Measurements from ENCODE around the gene RASA4B. TPM values are rescaled to one million over a fixed set of nuclear protein-coding genes. Genes with fewer than 3 reads are reported as not detected.
"Not testable (repeated sequence)": the region's sequence is repeated elsewhere in the genome, so short reads cannot be mapped to it uniquely, and the experiment has no call there.

Gene RASA4B
- total RNA-seq, 4 donors from 2014 or later: 26.5 to 30.7 (median 28.4) TPM

DNA sequence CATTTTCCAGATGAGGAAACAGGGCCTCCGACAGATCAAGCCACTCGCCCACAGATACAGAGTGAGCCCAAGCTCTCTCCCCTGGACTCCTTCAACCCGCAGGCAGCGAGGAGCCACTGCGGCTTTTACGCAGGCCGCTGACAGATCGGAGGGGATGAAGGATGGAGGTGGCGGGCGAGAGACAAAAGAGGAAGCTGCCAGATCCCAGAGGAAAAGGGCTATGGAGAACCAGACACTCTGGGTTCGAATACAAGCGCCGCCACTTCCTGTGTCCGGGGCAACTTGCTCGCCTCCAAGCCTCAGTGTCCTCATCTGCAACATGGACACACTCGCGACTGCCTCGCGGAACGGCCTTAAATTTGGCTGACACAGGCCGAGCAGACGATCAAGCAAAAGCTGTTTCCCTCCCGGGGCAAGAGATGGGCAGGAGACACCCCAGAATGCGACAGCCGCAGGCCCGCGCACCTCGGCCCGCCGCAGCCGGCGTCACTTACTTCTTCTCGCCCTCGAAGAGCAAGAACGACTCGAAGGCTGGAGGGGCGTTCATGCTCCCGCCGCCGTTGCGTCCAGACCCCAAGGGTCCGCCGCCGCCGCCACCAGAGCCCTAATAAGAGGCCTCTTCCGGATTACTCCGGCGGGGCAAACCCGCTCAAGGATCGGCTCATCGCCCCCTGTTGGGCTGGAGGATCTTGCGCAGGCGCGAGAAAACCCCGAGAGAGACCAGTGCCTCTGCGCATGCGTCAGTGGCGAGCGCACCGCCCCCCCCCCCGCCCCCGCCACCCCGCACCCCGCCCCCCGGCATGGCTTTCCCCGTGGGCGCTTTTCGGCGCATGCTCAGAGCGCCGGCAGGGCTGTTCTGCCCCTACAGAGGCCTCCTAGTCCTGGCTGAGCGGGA is 39.0 kb downstream of the RASA4B start, which contains the start of gene POLR2J:
Gene POLR2J (minus strand): TSS at position 609 of the 895 bp plus-strand sequence. CDS start 62 bp downstream, at position 547.
- not testable (repeated sequence) for H3K27ac ChIP-seq, H3K4me1 ChIP-seq, H3K9me3 ChIP-seq, H3K27me3 ChIP-seq
- TF ChIP-seq, protein P1, sequence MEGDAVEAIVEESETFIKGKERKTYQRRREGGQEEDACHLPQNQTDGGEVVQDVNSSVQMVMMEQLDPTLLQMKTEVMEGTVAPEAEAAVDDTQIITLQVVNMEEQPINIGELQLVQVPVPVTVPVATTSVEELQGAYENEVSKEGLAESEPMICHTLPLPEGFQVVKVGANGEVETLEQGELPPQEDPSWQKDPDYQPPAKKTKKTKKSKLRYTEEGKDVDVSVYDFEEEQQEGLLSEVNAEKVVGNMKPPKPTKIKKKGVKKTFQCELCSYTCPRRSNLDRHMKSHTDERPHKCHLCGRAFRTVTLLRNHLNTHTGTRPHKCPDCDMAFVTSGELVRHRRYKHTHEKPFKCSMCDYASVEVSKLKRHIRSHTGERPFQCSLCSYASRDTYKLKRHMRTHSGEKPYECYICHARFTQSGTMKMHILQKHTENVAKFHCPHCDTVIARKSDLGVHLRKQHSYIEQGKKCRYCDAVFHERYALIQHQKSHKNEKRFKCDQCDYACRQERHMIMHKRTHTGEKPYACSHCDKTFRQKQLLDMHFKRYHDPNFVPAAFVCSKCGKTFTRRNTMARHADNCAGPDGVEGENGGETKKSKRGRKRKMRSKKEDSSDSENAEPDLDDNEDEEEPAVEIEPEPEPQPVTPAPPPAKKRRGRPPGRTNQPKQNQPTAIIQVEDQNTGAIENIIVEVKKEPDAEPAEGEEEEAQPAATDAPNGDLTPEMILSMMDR (IDR thresholded peaks at IDR 0.05): peak in 1 of 2 donors; percentile 68
- DNase-seq (ENCODE audit: low spot score in 2 of 2): peak; percentile 76 to 95
- 2% methylated on average over 7 of the region's 72 CpGs for whole genome bisulfite sequencing
- peak within 1 kb of the TSS; percentile 56 for H3K4me3 ChIP-seq
- peaks cover 15% of the 10 kb centered on the region for H3K36me3 ChIP-seq

DNA sequence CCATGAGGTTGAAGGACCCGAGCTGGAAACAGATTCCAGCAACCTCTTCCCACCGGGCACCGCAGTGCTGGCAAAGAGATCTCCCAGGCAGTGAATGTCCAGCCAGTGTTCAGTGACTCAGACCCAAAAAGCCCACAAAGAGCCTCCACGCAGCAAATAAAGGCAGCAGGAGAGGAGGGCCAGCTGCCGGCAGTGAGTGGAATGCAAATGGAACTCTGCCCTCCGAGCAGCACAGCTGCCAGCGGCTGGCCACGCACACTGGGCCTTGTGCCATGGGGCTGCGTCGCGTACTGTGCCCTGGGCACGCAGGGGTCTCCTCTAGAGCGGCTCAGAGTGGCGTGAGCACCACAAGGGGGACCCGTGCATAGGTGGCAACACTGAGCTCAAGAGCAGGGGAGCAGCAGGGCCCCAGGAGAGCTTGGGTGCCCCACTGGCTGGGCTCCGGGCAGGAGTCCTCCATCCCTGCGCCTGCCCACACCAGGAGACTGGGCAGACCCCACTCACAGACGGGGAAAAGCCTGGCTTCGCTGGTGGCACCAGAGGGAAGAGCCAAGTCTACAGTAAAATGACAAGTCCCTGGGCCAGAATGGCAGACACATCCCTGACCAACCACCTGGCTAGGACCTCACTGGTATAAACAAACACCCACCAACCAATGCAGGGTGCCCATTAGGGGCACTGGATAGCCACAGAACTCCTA is 42.7 kb downstream of the RASA4B start:
- not testable (repeated sequence) for H3K4me1 ChIP-seq, H3K4me3 ChIP-seq, H3K9me3 ChIP-seq, H3K27me3 ChIP-seq, H3K27ac ChIP-seq
- peak; percentile 17 to 24 for DNase-seq (ENCODE audit: low spot score in 2 of 2)
- WGBS: no CpG with 5 or more reads among the region's 19 CpGs
- peaks cover 46% of the 10 kb centered on the region for H3K36me3 ChIP-seq

DNA sequence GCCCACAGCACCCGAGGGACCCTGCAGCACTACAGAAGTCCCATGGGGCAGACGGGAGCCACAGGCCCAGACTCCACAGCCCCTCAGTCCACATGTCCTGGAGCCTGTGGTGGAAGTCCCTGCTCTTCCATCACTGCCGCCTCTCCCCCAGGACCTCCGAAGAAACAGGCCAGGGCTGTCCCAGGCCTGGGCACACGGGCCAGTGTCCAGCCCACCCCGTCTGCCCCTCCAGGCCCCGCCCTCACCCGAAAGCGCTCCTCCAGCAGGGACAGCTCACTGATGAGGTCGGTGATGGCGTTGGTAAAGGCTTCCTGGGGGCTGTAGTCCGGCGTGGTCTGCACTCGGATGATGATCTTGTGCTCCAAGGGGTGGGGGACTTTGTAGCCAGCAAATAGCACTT is 43.5 kb downstream of the RASA4B start:
- not testable (repeated sequence) for H3K27me3 ChIP-seq, H3K4me1 ChIP-seq, H3K9me3 ChIP-seq, H3K4me3 ChIP-seq, H3K27ac ChIP-seq
- H3K36me3 ChIP-seq: peaks cover 54% of the 10 kb centered on the region
- no CpG with 5 or more reads among the region's 14 CpGs for WGBS
- peak; percentile 33 to 50 for DNase-seq (ENCODE audit: low spot score in 2 of 2)

DNA sequence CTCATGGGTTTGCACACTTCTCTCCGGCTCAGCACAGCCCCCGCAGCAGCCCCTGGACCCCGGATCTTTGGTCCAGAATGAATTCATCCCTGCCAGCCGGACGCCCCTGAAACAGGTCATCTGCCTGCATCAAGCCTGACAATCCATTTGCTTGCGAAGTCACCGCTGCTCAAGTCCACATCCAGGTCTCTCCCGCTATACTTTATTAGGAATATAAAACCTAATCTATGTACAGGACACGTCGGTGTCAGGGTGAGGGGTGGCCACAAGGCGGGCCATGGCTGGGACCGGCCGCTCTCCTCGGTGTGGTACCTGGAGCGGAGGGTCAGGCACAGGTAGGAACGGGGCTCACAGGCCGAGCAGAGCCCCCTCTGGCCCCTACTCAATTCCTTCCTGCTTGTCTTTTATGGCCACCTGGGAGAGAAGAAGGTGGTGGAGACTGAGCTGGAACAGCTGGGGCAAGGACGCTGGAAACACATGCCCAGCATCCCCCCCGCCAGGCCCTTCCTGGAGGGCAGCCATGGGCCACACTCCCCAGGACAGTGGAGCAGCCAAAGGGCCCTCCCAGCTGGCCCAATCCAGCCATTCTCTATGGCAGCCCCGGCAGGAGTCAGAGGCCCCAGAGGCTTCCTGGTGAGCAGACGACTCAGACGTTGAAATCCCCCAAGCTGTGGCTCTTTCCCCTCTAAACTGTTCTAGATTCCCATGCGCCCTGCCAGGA is 44.1 kb downstream of the RASA4B start:
- H3K9me3 ChIP-seq: no peaks in the 10 kb centered on the region
- DNase-seq (ENCODE audit: low spot score in 2 of 2): peak; percentile 55 to 56
- no peaks in the 10 kb centered on the region for H3K27me3 ChIP-seq
- no peaks in the 10 kb centered on the region for H3K4me1 ChIP-seq
- no peak overlapping the region for H3K4me3 ChIP-seq
- peaks cover 60% of the 10 kb centered on the region for H3K36me3 ChIP-seq
- no peak overlapping the region for H3K27ac ChIP-seq
- TF ChIP-seq, protein P1 (IDR thresholded peaks at IDR 0.05): no peak
- TF ChIP-seq POLR2A (IDR thresholded peaks at IDR 0.05) (no peak), EP300 (IDR thresholded peaks at IDR 0.05) (no peak), POLR2AphosphoS5 (IDR thresholded peaks at IDR 0.05) (no peak)
- 86% methylated on average over 21 of the region's 23 CpGs for WGBS

DNA sequence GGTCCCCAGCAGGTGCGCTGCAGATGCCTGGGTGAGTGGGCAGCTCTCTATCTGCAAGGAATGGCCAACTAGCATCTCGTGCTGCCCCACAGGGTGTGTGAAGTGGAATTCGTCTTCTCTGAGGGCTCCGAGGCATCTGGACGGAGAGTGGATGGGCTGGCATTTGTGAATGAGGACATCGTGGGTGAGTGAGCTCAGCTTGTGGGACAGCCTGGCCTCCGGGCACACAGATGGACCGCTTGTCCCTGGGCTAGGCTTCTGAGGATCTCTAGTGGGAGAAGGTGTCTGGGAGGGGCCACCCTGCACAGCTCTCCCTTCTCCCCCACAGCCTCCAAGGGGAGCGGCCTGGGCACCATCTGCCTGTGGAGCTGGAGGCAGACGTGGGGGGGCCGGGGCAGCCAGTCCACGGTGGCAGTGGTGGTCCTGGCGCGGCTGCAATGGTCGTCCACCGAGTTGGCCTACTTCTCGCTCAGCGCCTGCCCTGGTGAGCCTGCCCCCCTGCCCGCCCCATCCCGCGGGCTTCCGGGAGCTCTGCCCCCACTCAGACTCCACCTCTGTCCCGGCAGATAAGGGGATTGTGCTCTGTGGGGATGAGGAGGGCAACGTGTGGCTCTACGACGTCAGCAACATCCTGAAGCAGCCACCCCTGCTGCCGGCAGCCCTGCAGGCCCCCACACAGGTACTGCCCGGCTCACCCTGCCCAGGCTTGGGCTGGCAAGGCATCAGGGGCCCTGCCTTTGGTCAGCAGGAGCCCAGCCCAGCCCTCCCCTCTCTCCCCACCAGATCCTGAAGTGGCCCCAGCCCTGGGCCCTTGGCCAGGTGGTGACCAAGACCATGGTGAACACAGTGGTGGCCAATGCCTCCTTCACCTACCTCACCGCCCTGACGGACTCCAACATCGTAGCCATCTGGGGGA is 45.2 kb downstream of the RASA4B start:
- Histone ChIP-seq H3K36me3 (peaks cover 62% of the 10 kb centered on the region), H3K4me3 (no peak overlapping the region), H3K27ac (no peak overlapping the region), H3K27me3 (no peaks in the 10 kb centered on the region), H3K4me1 (no peaks in the 10 kb centered on the region), H3K9me3 (no peaks in the 10 kb centered on the region)
- peak in 1 of 2 donors; percentile 64 for DNase-seq (ENCODE audit: low spot score in 2 of 2)
- TF ChIP-seq POLR2AphosphoS5 (IDR thresholded peaks at IDR 0.05) (no peak), EP300 (IDR thresholded peaks at IDR 0.05) (no peak), POLR2A (IDR thresholded peaks at IDR 0.05) (no peak)
- TF ChIP-seq, protein P1 (IDR thresholded peaks at IDR 0.05): no peak
- WGBS: 75% methylated on average over 15 of the region's 31 CpGs

Measured in suprapubic skin (tissue), 4 donors.